Erythroblast (primary cell): ENCODE data around the gene MBP.

ENCODE experiments used
- DNase-seq, 2 experiments: peaks; one replicate each; lab custom pipeline; 2025; lab: John Stamatoyannopoulos, UW
- GATA1 ChIP-seq: IDR thresholded peaks from 2 replicates; pipeline ENCODE4 v1.6.1; 2011; ENCODE audit warnings: low read depth, mild to moderate bottlenecking, control low read depth, low read length, moderate library complexity
- POLR2A ChIP-seq: IDR thresholded peaks from 2 replicates; pipeline ENCODE4 v1.6.1; 2011; ENCODE audit warnings: mild to moderate bottlenecking, low read length

The MBP gene

DNA sequence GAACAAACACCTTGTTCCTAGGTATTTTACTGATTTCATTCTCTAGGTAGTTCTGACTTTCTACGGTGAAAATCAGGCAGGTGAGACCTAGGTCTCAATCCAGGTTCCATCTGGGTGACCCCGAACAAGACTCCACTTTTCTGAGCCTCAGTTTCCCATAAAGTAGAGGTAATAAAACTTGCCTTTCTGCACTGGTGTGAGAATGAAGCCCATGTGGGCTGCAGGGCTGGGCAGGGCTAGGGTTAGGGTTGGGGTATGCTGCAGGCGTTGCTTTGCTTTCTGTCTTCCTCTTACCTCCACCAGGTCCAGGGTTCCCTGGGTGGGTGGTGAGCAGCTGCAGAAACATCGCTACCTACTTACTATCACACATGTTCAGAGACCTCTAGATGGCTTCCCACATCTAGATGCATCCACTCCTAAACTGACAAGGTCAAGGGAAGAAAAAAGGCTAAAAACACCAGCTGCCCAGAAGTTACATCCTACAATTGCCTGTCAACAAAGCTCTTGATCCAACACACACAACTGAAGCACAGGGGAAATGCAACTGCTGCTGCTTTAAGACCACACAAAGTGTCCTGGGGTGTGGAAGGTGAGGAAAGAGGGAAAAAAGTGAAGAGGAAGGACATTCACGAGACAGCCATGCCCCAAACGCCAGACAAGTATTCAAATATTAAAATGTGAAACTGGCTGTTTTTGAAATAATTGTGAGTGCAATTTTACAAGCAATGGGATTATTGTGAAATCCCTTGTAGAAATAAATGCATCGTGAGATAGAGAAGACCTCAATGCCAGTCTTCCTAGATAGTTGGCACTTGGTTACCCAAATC is 23.5 kb downstream of the MBP start:
- DNase-seq, result no peak
- TF ChIP-seq POLR2A (no peak), GATA1 (no peak)

DNA sequence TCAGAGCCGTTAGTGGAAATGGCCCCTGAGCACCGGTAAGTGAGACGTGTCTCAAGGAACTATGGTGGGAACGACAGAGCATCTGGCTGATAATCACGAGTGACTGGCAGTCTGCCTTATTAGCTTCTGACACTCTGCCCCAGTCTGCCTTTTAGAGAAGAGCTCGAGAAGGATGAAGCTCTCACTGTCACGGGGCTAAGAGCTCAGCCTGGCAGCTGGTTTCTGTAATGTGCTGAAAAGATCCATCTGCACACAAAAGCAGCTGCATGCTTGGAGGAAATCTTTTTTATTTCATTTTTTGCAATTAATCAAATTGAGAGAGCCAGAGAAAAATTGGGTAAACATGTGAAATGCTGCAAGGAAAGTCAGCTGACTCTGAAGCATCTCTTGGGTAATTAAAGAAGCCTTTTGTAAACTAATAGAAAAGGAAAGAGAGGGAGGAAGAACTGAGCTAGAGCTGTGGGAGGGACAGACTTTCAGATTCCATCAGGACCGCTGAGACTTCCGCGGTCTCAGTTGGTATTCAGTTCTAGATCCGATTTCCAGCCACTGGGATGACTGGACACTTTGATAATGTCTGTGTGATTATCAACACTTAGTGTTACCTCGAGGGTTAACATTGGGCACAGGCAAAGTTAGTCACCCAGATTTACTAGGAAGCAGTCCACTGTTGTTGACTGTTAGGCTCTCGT is 24.4 kb downstream of the MBP start:
- no peak for TF ChIP-seq POLR2A
- TF ChIP-seq GATA1, result no peak
- peak; percentile 40 to 43 for DNase-seq

DNA sequence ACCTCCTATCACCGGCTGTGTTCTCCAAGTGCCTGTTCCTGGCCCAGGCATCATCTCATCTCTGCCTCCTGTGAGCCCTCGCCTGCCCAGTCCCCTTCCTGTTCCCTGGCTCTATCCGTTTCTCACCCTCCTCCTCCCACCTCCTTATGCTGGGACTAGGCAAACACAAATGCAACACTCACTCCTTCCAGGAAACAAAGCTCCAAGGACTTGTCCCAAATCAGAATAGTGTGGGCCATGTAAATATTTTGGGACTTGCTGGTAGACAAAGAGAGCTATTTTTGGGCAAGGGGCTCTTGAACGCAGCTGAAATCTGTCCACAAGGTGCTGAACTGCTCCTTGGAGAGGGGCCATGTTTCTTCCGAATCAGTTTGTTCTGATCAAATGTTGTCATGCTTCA is 25.3 kb downstream of the MBP start:
- DNase-seq, result no peak
- TF ChIP-seq POLR2A (no peak), GATA1 (no peak)

DNA sequence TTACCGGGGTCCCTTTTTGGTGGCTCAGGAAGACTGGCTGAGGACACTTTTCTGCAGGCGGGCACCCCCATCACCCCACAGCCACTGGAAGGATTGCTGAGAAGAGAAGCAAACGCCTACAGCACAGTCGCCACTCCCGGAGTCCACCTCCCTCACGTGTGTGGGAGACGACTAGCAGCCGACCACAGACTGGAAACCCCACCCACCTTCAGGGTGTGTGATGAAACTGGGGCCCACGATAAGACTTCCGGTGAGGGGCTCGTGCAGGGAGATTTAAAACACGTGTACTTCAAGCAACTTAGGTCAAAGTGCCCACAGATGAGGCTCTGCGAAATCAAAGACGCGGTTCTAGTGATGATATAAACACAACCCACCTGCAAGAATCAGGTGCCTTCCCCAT is 26.3 kb downstream of the MBP start:
- DNase-seq, result peak; percentile 77 to 87
- TF ChIP-seq GATA1 (no peak), POLR2A (no peak)

DNA sequence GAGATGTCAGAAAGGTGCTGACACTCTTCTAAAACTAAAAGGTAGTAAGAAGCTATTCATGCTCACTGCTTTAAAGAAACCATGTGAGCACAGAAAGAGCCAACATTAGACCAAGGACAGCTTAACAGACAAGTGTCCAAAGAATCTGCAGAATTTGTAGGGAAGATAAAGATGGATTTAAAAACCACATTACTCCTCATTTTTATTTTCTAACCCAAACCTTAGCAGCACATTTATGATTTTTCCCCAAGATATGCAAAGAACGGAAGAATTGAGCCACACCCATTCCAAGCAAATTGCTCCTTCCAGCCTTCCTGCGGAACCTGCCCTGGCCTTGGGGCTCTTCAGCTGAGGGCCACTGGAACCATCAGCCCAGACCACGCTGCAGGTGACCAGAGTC is 26.9 kb downstream of the MBP start:
- no peak for DNase-seq
- TF ChIP-seq GATA1, result no peak
- no peak for TF ChIP-seq POLR2A

DNA sequence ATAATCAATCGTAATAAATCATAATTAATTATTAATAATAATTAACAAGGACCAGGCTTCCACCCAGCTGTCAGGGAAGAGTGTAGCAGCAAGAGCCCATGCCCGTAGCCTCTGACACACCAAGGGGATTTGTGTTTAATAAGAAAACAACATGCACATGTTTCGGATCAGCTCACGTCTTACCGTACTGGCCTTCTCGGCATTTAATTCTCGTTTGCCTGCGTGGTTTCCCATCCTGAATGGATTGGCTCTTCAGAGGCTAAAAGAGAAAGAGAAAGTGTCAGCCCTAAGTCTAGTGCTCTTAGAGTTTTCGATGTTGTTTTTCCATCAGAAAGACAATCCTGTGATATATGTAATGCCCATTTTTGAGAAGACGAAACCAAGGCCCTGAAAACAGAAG is 27.6 kb downstream of the MBP start:
- TF ChIP-seq GATA1 (no peak), POLR2A (no peak)
- DNase-seq, result no peak

DNA sequence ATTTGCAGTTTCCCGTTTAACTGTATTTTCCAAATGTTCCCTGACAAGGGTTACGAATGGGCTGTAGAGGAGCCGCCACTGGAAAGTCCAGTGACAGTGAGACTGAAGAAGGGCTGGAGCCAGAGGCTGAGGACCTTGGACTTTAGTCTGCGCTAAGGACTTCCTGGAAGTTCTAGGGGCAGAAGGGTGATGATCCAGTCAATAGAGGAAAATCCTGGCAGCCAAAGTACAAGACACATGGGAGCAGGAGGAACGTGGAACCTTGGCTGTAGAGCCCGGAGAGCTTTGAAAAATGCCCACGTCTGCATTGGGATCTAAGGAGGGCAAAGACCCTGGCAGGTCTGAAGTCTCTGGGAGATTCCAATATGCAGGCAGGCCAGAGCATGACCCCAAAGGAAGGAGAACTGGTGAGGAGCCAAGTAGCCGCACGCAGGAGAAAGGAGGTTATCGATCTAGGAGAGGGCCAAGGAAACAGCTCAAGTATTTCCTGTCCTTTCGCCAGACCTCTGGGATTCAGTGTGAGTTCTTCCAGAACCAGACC is 28.5 kb downstream of the MBP start:
- TF ChIP-seq GATA1 (no peak), POLR2A (no peak)
- no peak for DNase-seq

DNA sequence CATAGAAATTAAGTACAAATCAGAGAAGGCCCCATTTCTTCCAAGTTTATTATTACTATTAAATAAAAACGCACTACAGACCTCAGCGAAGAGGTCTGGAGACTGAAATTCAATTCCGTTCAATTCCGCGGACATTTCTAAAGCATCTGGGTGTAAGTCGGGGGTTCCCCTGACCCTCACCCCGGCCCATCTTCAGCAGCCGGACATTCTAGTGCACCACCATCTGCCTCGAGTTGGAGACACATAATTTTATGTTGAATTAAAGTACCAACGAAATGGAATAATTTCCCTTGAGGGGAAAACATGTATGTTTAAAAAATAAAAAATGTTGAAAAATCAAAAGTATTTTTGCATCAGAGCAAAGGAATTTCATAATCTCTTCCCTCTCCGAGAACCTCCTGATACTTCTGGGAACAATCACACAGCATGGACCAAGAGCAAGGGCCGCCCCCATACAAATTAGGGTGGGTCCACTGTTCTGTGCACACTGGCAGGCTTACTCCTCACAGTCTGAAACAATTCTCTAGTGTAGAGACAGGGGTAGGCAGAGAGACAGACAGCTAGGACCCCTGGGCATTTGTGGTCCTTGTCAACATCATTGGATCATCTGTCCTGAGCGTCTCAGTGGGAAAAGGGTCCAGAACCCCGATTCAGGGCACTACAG is 29.3 kb downstream of the MBP start:
- no peak for DNase-seq
- no peak for TF ChIP-seq GATA1
- TF ChIP-seq POLR2A, result no peak

DNA sequence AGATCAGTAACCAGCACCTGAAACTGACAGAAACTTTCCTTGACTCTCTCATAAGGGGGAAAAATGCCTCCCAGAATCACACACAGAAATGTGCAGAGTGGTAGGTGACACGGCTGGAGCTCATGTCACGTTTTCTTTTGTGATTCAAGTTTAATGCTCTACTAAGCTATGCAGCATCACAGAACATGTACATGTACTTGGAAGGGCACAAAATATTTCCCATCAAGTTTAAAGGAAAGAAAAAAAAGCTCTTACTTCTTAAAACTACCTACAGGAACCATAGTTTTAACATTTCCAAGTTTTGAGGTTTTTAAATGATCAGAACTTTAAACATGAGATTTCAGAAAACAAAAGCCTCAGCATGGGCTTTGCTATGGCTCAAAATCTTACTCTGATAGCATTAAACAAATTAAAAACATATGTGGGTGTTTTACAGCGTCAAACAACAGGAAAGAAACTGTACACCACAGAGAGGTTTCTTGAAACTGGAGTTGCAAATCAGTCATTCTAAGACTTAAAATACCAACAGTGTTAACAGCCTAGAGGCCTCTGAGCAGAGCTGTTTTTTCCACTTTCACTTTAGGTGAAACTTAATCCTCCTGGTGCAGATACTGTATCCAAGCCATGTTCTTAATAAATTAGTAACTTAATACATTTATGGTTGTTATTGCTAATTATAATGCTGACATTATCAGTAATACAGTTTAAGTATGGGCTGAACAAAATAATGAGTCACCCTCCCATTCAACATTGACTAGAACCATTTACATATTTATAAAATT is 30.1 kb downstream of the MBP start:
- TF ChIP-seq GATA1, result no peak
- no peak for TF ChIP-seq POLR2A
- peak in 1 of 2 experiments; percentile 28 for DNase-seq

DNA sequence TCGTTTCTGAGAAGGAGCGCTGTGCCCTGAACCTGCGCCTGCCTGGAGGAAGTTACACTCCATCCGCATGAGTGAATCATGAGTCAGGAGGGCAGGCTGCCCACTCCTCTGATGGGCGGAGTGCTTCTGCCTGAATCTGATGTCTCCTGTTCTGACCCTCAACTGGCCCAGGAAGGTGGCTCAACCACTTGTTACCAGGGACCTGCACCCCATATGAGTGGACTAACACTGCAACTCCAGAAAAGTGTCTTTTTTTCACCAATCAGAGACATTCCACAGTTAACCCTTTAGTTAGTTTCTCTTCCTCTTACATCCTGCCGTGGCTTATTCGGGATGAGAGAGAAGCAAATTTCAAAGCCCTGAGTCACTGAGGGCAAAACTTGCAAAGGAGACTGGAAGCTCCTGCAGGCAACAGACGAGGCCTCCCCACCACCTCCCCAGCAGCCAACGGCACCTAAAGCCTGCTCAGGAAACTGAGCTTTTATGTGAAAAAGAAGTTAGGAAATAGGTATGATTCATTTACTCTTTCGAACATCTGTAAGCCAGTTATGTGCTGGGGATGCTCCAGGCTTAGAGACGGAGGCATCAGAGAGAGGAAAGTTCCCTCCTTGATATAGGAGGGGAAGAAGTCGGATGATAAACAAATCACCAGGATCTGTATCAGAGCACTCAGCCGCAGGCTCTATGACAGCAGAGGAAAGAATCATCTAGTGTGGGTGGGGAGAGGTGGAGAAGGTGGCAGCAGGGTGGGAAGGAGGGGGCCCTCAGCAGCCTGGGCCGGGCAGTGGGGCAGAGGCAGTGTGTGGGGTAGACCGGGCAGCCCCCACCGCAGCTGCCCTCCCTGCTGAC is 30.9 kb downstream of the MBP start:
- TF ChIP-seq POLR2A, result no peak
- TF ChIP-seq GATA1, result no peak
- DNase-seq, result peak; percentile 34 to 64

DNA sequence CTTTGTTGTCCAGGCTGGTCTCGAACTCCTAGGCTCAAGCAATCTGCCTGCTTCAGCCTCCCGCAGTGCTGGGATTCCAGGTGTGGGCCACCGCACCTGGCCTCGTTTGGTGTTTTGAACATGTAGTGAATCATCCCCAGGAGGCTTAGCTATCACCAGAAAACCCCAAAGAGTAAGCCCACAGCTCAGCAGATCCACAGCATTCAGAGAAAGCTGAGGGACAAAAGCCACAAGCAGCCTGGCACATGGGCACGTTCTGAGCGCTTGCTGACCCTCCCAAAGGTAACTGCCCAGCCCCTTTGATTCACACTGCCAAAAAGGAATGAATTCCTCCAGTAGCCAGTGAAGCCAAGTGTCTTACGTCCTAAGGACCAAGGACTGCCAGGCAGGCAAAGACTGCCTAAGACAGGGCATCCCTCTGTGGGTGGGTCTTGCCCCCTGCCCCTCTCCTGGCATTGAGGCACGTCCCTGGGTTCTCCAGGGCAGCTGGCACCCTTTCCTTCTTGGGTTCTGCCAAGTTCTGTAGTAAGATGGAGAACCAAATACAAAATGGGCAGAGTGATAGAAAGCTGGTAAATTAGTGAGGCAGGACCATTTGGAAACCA is 31.7 kb downstream of the MBP start:
- no peak for DNase-seq

DNA sequence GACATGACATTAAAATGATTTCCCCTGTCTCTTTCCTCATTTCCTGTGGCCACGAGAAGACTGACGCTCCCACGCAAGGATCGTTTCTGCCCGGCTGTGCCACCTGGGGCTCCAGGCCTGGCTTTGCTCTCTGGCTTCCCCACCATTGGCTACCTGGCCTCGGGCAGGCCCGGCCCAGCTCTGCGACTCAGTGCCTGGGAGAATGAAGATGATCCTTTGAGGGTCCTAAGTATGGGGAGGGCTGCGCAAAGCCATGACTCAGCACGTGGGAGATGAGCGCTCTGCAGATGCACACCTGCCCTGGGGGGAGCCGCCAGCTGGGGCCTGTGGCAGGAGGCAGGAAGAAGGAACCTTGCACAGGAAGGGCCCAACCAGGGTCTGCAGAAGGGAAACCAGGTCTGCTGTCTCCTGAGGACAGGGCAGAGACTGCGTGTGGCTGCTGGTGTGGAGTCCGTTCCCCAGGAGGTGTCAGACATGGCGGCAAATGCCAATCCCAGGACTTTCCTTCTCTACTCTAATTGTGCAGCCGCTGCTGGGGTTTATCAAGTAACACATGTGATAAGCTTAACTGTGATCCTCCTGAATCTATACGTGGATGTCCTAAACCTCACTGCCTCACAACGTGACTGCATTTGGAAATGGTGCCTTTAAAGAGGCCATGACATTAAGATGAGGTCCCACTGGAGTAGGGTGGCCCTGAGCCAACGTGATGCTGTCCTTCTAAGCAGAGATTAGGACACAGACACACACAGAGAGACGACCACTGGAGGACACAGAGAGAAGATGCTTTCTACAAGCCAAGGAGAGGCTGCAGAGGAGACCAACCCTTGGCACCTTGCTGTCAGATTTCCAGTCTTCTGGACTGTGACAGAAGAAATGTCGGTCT is 32.9 kb downstream of the MBP start:
- no peak for TF ChIP-seq GATA1
- no peak for TF ChIP-seq POLR2A
- DNase-seq, result no peak

More for the DNA sequence above, 31.7 kb downstream of the MBP start:
- TF ChIP-seq POLR2A (no peak), GATA1 (no peak)
